Activated naive CD4-positive, alpha-beta T cell (primary cell): Measurements from ENCODE around the gene FTSJ3.

Experiments used
- DNase-seq, 4 experiments: peaks; one replicate each; lab custom pipeline; 2025; lab: John Stamatoyannopoulos, UW

FTSJ3 gene

DNA sequence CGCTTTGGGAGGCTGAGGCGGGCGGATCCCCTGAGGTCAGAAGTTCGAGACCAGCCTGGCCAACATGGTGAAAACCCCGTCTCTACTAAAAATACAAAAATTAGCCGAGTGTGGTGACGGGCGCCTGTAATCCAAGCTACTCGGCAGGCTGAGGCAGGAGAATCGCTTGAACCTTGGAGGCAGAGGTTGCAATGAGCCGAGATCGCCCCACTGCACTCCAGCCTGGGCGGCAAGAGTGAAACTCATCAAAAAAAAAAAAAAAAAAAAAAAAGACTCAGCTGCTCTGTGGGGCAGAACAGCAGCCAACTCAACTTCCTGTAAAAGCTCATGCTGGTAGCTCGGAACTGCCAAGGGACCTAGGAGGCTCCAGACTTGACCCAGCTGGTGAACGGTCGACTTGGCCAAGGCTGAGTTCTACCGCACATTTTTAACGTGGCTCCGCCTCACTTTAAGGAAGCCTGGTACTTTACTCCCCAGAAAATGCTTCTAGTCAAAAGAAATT, 16.0 kb upstream of the FTSJ3 start:
- peak in 1 of 4 experiments; percentile 29 for DNase-seq

DNA sequence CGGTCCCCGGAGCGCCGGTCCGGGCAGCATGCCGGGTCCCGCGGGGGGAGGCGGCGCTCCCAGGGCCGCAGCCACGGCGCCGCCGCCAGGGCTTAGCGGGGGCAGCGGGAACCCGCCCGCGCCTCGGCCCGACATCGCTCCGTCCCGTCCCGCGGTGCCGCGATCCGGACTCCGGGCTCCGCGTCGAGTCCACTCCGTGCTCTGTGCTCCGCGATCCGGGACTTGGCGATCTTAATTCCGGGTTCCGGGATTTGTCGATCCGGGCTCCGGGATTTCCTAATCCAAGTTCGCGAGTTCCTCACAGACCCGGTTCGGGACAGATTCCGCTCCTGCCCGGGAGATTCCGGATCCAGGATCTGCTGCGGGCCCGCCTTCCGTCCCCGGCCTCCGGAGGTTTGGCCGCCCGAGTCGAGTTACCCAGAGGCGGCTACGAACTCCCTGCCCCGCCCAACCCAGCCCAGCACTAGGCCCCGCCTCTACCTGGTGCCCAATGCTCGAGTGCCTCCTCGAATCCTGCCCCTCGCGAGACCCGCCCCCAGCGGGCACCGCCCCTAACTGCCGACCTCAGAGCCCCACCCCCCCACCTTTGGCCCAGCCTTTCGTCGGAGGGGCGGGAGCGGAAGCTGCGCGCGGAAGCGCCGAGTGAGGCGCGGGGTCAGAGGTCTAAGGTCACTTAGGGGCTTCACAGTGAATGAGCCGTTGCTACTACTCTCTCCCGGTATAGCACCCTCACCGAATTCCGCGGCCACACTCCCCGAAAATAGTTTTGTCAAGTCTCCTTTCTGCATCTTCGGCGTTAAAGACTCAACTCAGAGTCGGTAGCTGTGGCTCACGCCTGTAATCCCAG, 15.3 kb upstream of the FTSJ3 start, which contains the start of gene SMARCD2:
SMARCD2 (minus strand) TSS at position 146 of the 847 bp plus-strand sequence; CDS start at position 135, 11 bp downstream.
- DNase-seq = peak; percentile 95 to 99 (median 96)

DNA sequence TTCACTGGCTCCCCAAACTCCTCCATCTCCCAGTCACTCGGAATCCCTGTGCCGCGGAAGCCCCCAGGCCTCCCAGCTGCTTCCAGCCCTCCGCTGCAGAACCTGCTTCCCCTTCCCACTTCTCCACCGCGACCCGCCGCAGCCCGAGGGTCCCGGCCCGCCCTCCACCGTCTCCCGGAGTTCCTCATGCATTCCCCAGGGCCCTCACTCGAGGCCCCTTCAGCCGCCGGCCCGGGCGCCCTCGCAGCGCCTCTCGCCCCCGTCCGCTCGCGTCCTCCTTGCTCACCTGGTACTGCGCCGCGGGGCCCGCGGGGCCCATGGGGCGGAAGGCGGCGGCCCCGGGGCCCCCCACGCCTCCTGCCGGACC, 14.7 kb upstream of the FTSJ3 start:
- no peak for DNase-seq

DNA sequence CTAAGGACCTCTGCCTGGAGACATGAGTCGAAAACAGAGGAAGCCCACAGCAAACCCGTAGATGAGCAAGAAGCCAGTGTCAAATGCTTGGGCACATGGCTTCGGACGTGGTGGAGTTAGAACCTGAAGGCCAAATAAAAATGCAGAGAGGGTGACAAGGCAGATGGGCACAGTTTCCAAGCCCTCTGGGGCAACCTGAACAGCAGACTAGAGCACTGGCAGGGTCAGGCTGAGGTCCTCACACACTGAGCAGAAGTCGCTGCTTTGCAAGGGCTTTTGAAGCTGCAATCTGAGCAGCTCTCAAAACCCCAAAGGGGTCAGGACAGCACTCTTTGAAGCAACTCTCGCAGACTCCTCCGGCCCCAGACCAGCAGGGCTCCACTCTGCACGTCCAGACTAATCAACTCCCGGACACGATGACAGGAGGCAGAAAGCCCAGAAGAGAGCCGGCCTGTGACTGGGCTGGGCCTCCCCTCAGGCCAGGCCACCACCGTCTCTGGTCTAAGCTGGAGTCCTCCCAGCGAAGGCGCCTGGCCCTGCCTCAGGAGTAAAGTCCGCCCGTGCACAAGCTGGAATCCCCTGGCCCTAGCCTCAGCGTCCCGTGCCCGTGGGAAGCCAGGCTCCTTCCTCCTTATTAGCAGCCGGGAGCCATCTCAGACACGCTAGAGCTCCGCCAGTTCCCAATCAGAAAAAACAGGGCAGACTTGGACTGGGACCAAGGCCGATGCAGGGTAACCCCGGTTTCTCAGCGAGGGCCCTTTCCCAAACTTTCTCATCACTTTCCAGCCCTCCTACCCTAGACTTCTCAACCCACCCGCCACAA, 14.1 kb upstream of the FTSJ3 start:
- DNase-seq = no peak

DNA sequence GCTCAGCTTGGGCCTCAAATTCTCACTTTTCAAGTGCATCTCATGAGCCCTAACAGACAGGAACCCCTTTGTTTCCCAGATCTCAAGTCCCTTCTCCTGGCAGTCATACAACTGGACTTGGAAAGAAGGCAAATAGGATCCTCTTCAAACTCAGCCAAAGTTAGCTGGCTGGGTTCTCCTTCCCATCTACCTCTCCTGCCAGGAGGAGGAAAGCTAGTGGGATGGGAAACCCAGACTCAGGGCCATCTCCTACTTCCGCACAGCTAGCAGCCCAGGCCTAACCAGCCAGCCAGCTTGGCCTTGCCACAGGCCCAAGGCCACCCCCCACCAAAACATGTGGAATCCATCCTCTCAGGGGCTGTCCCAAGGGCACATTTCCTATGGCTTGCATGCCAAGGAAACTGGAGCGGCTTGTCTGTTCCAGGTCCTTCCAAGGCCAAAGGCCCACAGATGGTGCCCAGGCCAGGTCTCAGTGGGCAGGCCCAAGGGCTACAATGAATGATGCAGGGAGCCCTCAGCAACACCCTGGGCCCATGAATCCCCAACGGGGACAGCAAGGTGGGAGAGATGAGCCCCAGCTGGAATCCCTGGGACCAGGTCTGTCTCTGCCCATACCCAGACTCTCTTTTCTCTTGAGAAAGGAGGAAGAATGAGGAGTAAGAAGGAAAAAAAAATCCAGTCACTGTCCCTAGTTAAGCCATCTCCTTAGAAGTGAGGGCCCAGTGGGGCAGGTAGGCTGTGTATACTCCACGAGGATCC, 13.3 kb upstream of the FTSJ3 start:
- no peak for DNase-seq

DNA sequence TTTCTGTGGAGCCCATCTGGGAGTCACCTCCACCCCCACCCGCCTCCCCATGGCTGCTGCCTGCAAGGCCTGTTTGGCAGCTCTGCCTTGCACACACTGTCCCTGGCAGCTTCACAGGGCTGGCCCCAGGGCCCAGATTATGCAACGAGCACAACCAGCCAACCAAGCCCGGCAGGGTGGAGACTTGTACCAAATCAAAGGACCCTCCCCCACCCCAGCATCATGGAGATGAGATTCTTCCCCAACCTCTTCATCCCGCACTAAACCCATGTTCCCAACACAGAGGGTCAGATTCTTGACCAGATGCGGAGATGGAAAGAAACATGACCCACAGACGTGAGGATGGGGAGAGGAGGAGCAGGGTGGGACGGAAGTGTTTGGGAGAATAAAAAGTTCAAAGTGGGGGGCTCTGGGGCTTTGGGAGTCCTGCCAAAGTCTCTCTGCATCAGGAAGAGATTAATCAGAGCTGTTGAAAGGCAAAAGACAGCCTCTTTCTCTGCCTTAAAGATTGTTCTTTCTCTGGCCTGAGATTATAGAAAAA, 11.2 kb upstream of the FTSJ3 start:
- no peak for DNase-seq

DNA sequence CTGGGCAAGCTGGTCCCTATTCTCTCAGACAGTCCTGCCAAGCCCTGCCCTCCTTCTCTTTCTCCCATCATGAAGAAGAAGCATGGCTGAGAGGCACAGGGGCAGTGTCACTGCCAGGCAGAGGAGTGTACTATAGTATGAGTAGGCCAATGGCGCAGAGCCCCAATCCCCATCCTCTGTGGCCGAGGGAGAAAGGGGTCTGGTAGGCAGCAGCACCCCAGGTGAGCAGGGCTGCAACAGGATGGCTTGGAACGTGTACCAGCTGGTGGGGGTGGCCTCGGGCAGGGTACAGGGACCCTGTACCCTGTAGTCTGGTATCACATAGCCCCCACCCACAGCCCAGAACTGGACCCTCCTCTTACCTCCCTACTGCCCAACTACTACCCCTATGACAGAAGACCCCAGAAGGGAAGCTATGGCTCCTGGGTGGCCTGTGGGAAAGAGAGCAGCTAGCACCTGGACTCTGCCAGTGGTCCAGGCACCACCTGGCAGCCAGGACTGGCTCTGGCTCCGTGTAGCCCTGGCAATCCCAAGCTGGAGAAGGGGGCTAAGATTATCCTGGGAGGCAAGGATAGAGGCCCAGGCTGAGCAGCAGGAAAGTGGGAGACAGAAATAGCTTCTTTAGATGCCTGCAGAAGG, 10.6 kb upstream of the FTSJ3 start:
- no peak for DNase-seq

DNA sequence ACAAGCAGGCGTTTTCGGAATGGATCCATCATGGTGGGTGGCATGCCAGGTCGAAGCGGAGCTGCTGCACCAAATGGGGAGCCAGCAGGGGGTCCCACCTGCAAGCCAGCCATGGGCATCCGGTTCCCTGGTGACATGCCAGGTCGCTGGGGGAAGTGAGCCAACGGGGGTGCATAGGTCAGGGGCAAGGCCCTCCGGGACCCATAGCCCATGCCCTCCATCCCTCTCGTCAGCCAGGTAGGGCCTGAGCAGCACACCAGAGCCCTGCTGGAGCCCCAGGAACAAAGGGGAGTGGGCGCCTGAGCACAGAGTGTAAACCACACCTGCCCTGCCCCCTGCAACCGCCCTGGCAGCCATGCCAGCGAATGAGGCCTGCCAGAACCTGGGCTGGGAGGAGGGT, 10.0 kb upstream of the FTSJ3 start:
- DNase-seq = no peak

DNA sequence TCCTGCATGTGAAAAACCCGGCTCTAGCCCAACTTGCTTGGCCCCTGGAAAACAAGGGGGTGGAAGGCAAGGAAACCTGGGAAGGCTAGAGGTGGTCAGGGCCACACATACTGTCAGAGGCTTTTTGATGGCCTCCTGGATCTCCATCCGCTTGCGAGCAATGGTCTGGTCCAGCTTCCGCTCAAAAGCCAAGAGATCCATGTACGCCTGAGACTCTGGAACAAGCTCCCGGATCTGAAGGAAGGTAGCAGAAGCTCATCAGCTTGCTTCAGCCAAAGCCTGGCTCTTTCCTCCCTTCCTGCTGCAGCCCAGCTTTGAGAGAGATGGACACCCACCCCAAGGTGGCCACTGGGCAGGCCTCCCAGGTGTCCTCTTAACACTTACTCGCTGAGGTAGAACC, 9.3 kb upstream of the FTSJ3 start:
- DNase-seq = no peak

DNA sequence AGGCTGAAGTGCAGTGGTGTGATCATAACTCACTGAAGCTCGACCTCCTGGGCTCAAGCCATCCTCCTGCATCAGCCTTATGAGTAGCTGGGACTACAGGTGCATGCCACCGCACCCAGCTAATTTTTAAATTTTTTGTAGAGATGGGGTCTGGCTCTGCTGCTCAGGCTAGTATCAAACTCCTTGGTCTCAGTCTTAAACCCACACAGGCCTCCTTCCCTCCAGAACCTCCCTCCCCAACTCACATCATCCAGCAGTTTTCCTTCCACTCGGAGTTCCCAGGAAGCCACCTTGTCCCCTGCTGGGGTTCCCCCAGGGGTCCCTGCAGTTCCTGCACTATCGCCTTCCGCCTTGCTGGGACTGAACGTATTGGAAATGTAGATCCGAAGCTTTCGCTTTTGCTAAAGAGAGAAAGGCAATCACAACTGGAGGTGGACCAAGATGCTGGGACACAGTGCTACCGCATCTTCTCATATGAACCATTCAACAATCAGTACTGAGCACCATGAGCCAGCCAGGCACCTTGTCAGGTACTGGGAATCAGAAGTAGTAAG, 7.8 kb upstream of the FTSJ3 start:
- DNase-seq = no peak

DNA sequence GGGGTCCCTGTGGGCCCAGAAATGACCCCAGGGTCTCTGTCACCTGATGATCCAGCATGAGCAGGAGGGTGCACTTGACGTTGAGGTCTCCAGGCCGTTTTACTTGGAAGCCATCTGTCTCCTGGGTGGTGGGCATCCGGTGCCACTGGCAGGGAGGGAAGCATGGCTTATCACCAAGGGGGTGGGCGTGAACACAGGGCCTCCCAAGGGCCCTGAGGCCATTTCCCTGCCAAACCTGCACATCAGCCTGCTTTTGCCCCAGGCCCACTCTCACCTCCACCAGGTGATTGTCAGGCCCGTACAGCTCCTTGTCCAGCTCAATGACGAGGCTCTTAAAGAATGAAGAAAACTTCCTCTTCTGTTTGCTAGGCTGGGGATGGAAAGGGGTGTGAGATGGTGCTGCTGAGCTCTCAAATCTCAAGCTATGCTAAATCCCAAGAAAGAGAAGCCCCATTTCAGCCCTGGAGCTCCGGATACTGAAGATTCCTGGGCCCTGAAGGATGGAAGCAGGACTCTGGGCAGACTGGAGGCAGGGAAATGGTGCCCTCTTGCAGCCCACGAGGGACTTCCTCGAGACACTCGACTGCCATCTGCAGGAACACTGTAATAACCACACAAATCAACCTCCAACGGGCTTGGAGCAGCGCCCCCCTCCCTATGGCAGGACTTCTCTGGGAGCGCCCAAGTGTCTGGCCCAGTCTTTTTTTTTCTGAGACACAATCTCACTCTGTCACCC, 7.1 kb upstream of the FTSJ3 start:
- peak in 3 of 4 experiments; percentile 14 to 50 (median 23) for DNase-seq

DNA sequence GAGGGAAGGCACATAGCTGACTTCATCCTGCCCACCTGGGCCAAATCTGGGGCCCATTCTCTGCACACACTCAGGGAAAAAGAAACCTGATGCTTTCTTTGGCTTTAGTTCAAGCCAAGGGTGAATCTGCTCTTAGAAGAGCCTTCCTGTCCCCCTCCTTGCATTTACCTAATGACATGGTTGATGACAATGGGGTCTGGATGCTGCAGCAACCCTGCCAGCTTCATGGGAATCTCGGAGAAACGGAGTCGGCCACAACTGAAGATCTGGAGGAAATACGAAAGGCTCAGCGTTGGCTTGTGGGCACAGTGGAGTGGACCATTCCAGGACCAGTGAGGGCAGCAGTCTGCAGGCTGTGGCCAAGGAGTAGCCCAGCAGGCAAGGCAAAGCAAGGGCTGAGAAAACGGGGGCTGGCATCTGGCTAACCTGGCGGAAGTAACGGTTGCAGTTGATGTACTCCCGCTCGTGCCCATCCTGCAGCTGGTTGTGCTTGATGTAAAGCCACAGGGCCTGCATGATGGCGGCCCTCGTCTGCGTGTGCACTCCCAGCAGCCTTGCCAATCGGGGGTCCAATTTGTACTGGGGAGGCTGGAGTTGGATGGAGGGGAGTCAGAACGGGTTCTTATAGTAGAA, 6.4 kb upstream of the FTSJ3 start:
- no peak for DNase-seq

DNA sequence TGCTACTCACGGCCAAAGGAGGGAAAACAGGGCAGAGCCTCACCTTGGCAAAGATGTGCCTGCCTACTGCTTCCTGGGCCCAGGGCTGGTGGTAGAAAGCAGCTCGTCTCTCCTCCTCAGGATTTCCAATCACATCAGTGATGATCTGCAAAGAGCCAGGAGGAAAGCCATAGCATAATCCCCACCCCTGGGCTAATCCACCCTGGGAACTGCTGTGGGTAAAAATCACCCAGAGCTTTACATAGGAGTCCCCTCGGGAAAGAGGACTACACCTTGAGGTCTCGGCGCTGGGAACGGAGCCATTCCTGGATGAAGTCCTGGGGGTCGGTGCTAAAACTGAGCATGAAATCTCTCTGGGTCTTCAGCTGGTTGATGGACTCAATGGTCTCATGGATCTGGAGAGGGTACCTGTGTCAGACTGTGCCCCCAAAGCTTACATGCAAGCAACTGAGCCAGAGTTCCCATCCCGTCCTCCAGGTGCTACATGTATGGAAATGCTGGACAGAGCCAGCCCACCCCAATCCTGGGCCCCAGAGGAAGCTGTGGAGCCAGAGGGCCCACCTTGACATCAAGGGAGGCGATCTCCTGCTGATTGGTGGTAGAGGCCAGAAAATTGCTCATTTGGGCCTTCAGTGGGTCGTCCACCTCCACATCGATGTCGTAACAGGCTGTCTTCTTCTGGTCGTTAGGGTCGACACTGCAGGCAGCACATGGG, 5.7 kb upstream of the FTSJ3 start:
- DNase-seq = no peak

DNA sequence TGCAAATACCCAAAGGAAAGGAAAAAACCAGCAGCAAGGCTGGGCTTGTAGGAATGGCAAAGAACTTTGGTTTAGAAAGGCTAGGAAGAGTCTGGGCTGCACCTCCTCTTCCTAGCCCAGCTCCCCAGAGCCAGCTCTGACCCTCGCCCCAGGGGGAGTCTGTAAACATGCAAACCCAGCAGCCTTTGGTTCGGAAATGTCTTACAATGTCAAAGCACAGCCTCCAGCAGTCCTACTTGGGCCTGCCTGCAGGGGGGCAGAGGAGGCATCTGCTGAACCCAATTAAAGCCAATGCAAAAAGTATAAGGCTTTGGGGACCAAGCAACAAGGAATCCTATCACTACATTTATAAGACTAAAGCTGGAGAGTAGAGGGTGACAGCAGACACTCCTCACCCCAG, 5.0 kb upstream of the FTSJ3 start:
- no peak for DNase-seq

DNA sequence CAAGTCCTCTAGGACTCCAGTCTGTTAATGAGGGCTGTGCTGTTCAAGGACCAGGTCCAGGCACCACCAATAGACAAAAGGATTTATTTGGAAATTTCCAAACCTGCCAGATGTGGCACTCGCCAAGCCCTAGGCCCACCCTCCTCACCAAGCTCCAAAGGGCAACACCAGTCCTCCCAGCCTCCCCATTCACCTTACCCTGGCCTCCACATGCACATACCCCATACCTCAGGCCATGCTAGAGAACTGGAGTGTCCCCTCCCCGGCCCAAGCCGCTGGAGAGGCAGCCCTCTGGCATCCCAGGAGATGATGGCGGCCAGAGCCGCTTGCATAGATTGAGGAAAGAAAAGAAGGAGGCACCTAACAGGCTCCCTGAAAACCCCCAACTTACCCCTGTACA, 4.6 kb upstream of the FTSJ3 start:
- DNase-seq = no peak

DNA sequence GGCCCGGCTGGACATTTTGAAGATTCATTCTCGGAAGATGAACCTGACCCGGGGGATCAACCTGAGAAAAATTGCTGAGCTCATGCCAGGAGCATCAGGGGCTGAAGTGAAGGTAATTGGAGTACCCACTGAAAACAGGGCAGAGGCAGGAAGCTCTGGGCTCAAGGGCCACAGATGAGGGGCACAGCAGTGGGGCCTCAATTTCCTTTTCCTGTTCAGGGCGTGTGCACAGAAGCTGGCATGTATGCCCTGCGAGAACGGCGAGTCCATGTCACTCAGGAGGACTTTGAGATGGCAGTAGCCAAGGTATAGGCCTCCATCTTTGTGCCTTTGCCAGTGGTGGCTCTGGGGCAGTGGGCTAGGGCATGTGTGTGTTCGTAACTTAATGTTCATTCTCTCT, 4.0 kb upstream of the FTSJ3 start:
- DNase-seq = no peak

DNA sequence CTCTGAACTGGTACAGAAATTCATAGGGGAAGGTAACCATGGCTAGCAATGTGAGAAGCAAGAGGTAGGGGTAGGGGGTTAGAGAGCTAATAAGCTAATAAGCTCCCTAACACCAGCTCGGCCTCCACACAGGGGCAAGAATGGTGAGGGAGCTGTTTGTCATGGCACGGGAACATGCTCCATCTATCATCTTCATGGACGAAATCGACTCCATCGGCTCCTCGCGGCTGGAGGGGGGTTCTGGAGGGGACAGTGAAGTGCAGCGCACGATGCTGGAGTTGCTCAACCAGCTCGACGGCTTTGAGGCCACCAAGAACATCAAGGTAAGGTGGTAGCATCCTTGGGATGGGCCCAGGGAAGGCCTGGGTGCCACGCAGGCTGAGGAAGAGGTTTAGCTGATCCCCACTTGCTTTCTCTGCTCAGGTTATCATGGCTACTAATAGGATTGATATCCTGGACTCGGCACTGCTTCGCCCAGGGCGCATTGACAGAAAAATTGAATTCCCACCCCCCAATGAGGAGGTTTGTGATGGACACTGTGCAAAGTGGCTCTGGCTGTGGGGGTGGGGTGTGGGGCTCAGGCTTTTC, 3.5 kb upstream of the FTSJ3 start:
- DNase-seq = no peak

DNA sequence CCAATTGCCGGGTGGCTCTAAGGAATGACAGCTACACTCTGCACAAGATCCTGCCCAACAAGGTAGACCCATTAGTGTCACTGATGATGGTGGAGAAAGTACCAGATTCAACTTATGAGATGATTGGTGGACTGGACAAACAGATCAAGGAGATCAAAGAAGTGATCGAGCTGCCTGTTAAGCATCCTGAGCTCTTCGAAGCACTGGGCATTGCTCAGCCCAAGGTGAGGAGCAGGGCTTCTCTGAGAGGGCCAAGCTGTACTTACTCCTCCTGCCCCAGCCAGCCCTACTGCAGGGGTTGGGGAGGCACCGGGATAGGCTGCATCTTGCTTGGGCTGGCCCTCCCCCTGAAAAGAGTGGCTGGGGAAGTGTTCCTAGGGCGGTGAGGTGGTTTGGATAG, 2.8 kb upstream of the FTSJ3 start:
- no peak for DNase-seq

DNA sequence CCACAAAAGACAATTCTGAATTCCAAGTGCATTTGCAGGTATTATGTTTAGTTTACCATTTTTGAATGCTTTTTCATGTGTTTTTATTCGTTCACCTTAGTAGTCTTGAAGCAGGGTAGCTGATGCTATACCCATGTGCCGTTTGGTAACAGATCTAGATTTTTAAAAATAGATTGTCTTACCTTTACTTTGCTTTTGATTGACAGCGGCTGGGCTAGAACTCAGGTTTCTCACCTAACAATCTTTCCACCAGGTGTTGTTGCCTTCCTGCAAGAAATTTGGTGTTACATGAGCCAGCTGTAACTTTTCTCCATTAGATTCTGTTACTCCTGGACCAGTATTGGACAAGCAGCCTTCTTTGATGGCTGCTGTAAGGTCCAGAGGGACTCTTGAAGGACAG, 1.5 kb upstream of the FTSJ3 start:
- DNase-seq = no peak
